GM23248 (cell line): Measurements from ENCODE around the gene SPAG9. TPM values are rescaled to one million over a fixed set of nuclear protein-coding genes. Genes with fewer than 3 reads are reported as not detected.

Experiments
- DNase-seq: peaks from one replicate; pipeline ENCODE4 v3.0.0-alpha.2; 2015
- H2AFZ ChIP-seq: fragments of 200-600 bp; sonication (generic); 2 replicates; pipeline ENCODE4 v1.6.1; 2016; ENCODE audit warnings: antibody characterized with exemption
- H3F3A ChIP-seq: fragments of 200-600 bp; sonication (generic); 2 replicates; pipeline ENCODE4 v1.6.1; 2016; ENCODE audit warnings: mild to moderate bottlenecking, antibody characterized with exemption, mixed run types; ENCODE audit not compliant: insufficient read depth
- H3K27ac ChIP-seq: fragments of 200-600 bp; sonication (generic); 2 replicates; pipeline ENCODE4 v1.5.1; 2016; ENCODE audit warnings: mild to moderate bottlenecking
- H3K27me3 ChIP-seq: fragments of 200-600 bp; sonication (generic); replicated peaks from 2 replicates; pipeline ENCODE4 v1.6.1; 2016; ENCODE audit warnings: mild to moderate bottlenecking; ENCODE audit not compliant: insufficient read depth
- H3K36me3 ChIP-seq: fragments of 200-600 bp; sonication (generic); 2 replicates; pipeline ENCODE4 v1.6.1; 2016; ENCODE audit warnings: low read depth, mild to moderate bottlenecking
- H3K4me1 ChIP-seq: fragments of 200-600 bp; sonication (generic); 2 replicates; pipeline ENCODE4 v1.6.1; 2016; ENCODE audit warnings: mild to moderate bottlenecking; ENCODE audit not compliant: insufficient read depth
- H3K4me2 ChIP-seq: fragments of 200-600 bp; sonication (generic); one replicate; pipeline ENCODE4 v1.6.1; 2016; ENCODE audit warnings: mild to moderate bottlenecking; ENCODE audit not compliant: unreplicated experiment
- H3K4me3 ChIP-seq: fragments of 200-600 bp; sonication (generic); 2 replicates; pipeline ENCODE4 v1.5.1; 2016; ENCODE audit warnings: mild to moderate bottlenecking
- H3K79me2 ChIP-seq: fragments of 200-600 bp; sonication (generic); 2 replicates; pipeline ENCODE4 v1.6.1; 2016; ENCODE audit warnings: mild to moderate bottlenecking; ENCODE audit not compliant: insufficient read depth
- H3K9ac ChIP-seq: fragments of 200-600 bp; sonication (generic); 2 replicates; pipeline ENCODE4 v1.6.1; 2016; ENCODE audit warnings: mild to moderate bottlenecking
- H3K9me2 ChIP-seq: fragments of 200-600 bp; sonication (generic); 2 replicates; pipeline ENCODE4 v1.6.1; 2016; ENCODE audit warnings: mixed run types, mild to moderate bottlenecking, moderate library complexity; ENCODE audit not compliant: insufficient read depth
- H3K9me3 ChIP-seq: fragments of 200-600 bp; sonication (generic); one replicate; pipeline ENCODE4 v1.6.1; 2017; ENCODE audit warnings: low read depth
- H4K20me1 ChIP-seq: fragments of 200-600 bp; sonication (generic); 2 replicates; pipeline ENCODE4 v1.6.0; 2016; ENCODE audit not compliant: insufficient read depth
- EZH2 ChIP-seq: fragments of 200-600 bp; sonication (generic); IDR thresholded peaks from 2 replicates; pipeline ENCODE4 v1.6.1; 2018; ENCODE audit warnings: antibody characterized with exemption, mild to moderate bottlenecking; ENCODE audit not compliant: insufficient read depth, poor library complexity, severe bottlenecking
- EZH2phosphoT487 ChIP-seq: fragments of 200-600 bp; sonication (generic); IDR thresholded peaks from 2 replicates; pipeline ENCODE4 v1.6.1; 2018; ENCODE audit warnings: antibody characterized with exemption, moderate library complexity, mild to moderate bottlenecking, low read depth; ENCODE audit not compliant: insufficient read depth
- WGBS, 2 experiments: methylation state at CpG; one replicate each; pipeline ENCODE4 v1.1.6; 2015 to 2017; ENCODE audit warnings: low lambda C conversion rate in 2 of 2, low coverage in 1 of 2; ENCODE audit errors: missing lambda C conversion rate in 2 of 2; 5-methylcytosine and 5-hydroxymethylcytosine counted together
- in situ Hi-C: fragments of 300-500 bp; cut with MboI; formaldehyde crosslinking; loops from 2 replicates; pipeline ENCODE4 v1.15.0; 2020
- polyA plus RNA-seq: library from polyadenylated mRNA; unstranded; fragments of >200 nt; fragmentation: Nextera tagmentation; extraction: Ambion mirVana; gene quantifications from 2 replicates; pipeline ENCODE4 v1.2.1, GENCODE V29; 2016
- total RNA-seq: library from RNA; depleted of rRNA; stranded (reverse); fragments of >200 nt; shearing (Covaris generic); gene quantifications from 2 replicates; pipeline ENCODE4 v1.2.3, GENCODE V29; 2014

SPAG9 gene
- total and polyA plus RNA-seq, 2 experiments from 2014 or later: 21.5 to 58.8 TPM

GRCh38 chr17:51078009-51078592 lies 42.6 kb downstream of the SPAG9 start:
- H3K4me3 ChIP-seq: no peak overlapping the region
- WGBS, 2 experiments: 95% methylated on average over 5 of the region's 5 CpGs
- H3K27ac ChIP-seq: no peak overlapping the region
- H4K20me1 ChIP-seq: no peaks in the 10 kb centered on the region
- TF ChIP-seq EZH2phosphoT487: no peak
- no peak for TF ChIP-seq EZH2
- no peak overlapping the region for H3K4me2 ChIP-seq
- H3K79me2 ChIP-seq: peaks cover 99% of the 10 kb centered on the region
- H3F3A ChIP-seq: peaks cover 7% of the 10 kb centered on the region
- H3K36me3 ChIP-seq: peaks cover 9% of the 10 kb centered on the region; the same call in 1 of the 2 replicates
- in situ Hi-C loops: no loop called here
- no peak overlapping the region for H2AFZ ChIP-seq
- no peaks in the 10 kb centered on the region for H3K9me2 ChIP-seq
- H3K9ac ChIP-seq: no peak overlapping the region
- H3K27me3 ChIP-seq: no peaks in the 10 kb centered on the region
- no peaks in the 10 kb centered on the region for H3K9me3 ChIP-seq
- peaks cover 13% of the 10 kb centered on the region for H3K4me1 ChIP-seq
- DNase-seq: no peak

DNA sequence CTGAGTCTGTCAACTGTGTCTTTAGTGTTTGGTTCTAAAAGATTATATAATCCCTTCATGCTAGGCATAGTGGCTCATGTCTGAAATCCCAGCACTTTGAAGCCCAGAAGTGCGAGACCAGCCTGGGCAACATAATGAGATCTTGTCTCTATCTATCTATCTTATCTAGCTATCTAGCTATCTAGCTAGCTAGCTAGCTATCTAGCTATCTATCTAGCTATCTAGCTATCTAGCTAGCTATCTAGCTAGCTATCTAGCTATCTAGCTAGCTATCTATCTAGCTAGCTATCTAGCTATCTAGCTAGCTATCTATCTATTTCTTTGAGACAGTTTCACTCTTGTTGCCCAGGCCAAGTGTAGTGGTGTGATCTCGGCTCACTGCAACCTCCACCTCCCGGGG lies 43.8 kb downstream of the SPAG9 start:
- in situ Hi-C loops: no loop called here
- WGBS, 2 experiments: 98% methylated on average over 3 of the region's 3 CpGs
- peaks cover 99% of the 10 kb centered on the region for H3K79me2 ChIP-seq

GRCh38 chr17:51071556-51071955 lies 49.1 kb downstream of the SPAG9 start:
- no peak overlapping the region for H3K9ac ChIP-seq
- in situ Hi-C loops: no loop called here
- no peak overlapping the region for H3K4me3 ChIP-seq
- no peak overlapping the region for H2AFZ ChIP-seq
- H3F3A ChIP-seq: no peaks in the 10 kb centered on the region
- H3K9me2 ChIP-seq: no peaks in the 10 kb centered on the region
- no peak for DNase-seq
- no peak overlapping the region for H3K27ac ChIP-seq
- no peaks in the 10 kb centered on the region for H3K9me3 ChIP-seq
- H3K27me3 ChIP-seq: no peaks in the 10 kb centered on the region
- no peak overlapping the region for H3K4me2 ChIP-seq
- H3K4me1 ChIP-seq: no peaks in the 10 kb centered on the region
- peaks cover 99% of the 10 kb centered on the region for H3K79me2 ChIP-seq
- TF ChIP-seq EZH2phosphoT487: no peak
- no peak for TF ChIP-seq EZH2
- H4K20me1 ChIP-seq: no peaks in the 10 kb centered on the region
- H3K36me3 ChIP-seq: 0 out of 2 replicates have a peak, but pooled peaks cover 3% of the 10 kb centered on the region

More for the DNA sequence above, 43.8 kb downstream of the SPAG9 start:
- H3K36me3 ChIP-seq: peaks cover 9% of the 10 kb centered on the region; the same call in 1 of the 2 replicates
- H3K4me2 ChIP-seq: no peak overlapping the region
- no peak overlapping the region for H2AFZ ChIP-seq
- no peak overlapping the region for H3K4me3 ChIP-seq
- no peaks in the 10 kb centered on the region for H3K9me3 ChIP-seq
- no peaks in the 10 kb centered on the region for H4K20me1 ChIP-seq
- no peak overlapping the region for H3K27ac ChIP-seq
- no peaks in the 10 kb centered on the region for H3K27me3 ChIP-seq
- no peak for TF ChIP-seq EZH2phosphoT487
- no peak for TF ChIP-seq EZH2
- H3F3A ChIP-seq: peaks cover 4% of the 10 kb centered on the region
- no peaks in the 10 kb centered on the region for H3K9me2 ChIP-seq
- peaks cover 13% of the 10 kb centered on the region for H3K4me1 ChIP-seq
- H3K9ac ChIP-seq: no peak overlapping the region
- no peak for DNase-seq

- Histone ChIP-seq H3K27me3 (no peaks in the 10 kb centered on the region), H3K9me2 (no peaks in the 10 kb centered on the region), H3K27ac (no peak overlapping the region), H3K9ac (no peak overlapping the region), H3K79me2 (peaks cover 99% of the 10 kb centered on the region), H3K4me2 (no peak overlapping the region), H3K36me3 (no peaks in the 10 kb centered on the region), H3K9me3 (no peaks in the 10 kb centered on the region), H4K20me1 (no peaks in the 10 kb centered on the region; the same call in 1 of the 2 replicates), H3F3A (0 out of 2 replicates have a peak, but pooled peaks cover 7% of the 10 kb centered on the region), H3K4me1 (peaks cover 6% of the 10 kb centered on the region; the same call in 1 of the 2 replicates), H2AFZ (no peak overlapping the region), H3K4me3 (no peak overlapping the region)
- 100% methylated on average over 1 of the region's 1 CpG for WGBS, 2 experiments
- DNase-seq: no peak
- TF ChIP-seq EZH2: no peak
- no peak for TF ChIP-seq EZH2phosphoT487
- in situ Hi-C loops: no loop called here
Measured at GRCh38 chr17:51065466-51065865, 55.2 kb downstream of the SPAG9 start.
